GM19351 (cell line): Measurements from ENCODE around the gene CKMT2.
A peak's percentile ranks its signal among the peaks of the same experiment; 100 is the strongest.

Source experiments
- ATAC-seq: cut with Tn5 transposase; IDR thresholded peaks from one replicate; pipeline ENCODE4 v1.9.1; 2021; ENCODE audit warnings: mild to moderate bottlenecking, moderate library complexity; ENCODE audit not compliant: unreplicated experiment

CKMT2 gene

DNA sequence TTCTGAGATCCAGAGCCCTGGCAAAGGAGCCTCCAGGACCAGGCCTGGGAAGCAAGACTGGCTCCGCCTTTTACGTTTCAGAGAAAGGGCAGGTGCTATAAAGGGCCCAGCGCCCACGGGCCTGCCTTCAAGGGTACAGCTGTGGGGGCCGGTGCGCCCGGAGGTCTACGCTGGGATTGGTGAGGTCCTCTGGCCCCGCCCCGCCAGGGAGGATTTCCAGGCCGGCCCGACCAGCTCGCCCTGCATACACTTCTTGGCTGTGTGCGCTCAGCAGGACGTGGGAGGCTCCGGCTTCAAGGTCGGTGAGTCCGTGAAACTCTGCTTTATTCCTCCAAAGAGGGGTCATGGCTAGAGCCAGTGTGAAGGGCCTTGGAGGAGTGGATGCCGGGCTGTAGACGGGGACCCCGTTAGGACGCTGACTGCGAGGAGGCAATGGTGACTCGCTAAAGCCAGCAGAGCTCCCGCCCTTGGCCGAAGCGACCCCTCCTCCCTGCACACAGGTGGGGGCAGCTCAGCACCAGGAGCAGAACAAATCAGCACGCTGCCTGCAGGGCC lies at the start of gene CKMT2:
Gene CKMT2 (plus strand): TSS at position 243 of the 555 bp plus-strand sequence. CDS start 17,811 bp downstream, outside the sequence.
- ATAC-seq = no peak

DNA sequence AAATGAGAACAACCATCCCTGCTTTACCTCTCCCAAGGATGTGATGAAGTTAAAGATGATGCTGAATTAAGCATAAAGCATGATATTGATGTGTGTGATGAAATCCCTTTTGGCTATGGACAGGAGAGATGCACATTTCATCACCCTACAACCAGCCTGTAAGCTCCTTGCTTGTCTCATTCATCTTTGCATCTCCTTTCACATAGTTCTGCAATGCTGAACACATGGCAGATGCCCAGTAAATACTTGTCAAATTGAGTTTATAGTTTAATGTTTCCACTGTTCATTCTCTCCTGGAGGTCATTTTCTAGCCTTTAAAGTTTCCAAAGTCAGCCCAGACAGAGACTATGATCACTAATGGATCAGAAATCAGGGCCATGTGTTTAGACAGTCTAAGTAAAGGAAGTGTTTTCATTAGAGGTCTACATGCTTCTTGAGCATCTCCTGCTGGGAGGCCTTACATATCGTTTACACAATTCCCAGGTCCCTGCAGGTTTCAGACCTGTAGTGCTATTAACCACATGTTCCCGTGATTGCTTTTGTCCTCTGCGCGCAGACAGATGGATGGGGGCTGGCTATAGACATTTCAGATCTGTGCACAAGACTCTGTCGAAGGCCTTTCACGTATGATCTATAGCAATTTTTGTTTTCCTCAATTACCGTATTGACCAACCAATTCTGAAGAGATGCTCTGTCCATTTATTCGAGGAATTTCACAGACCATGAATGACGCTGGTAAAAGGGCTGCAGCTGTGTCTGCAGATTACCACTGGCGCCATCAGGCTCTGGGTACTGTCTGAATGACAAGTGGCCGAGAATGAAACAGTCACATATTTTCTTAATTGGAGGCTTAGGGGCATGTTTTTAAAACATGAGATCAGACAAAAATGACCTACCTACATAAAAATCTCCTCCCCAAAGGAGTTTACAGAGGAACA lies 49.0 kb upstream of the CKMT2 start:
- no peak for ATAC-seq

DNA sequence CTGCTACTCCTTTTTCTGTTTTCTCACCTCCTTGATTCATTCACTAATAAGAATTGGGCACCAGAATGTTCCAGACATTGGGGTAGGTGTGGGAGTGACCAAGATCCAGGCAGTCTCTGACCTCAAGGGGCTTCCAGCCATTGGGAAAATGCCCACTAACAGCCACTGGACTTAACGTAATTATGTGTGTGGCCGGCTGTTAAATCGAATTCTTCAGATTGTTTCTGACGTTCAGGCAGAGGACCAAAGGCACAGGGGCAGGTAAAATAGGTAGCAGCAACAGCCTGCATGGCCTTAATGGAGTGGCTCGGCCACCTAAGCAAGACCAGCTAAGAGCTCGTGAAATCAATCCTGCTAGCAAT lies 48.4 kb upstream of the CKMT2 start:
- no peak for ATAC-seq

DNA sequence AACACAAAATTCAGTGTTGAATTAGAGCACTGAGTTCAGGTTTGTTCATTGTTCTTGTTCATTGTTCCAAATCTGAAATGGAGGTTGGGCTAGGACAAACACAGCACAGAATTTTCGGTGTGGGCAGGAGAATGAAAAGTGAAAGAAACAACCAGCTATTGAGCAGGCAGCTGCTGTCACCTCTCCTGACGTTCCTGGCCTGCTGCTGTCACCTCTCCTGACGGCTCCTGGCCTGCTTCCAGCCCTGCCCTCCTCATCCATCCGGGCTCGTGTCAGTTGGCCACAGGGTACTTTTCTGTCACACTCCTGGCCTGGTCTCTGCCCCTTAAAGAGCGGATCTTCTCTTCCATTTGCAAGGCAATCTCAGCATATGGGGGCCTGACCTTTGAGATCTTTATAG lies 45.2 kb upstream of the CKMT2 start:
- ATAC-seq = no peak

DNA sequence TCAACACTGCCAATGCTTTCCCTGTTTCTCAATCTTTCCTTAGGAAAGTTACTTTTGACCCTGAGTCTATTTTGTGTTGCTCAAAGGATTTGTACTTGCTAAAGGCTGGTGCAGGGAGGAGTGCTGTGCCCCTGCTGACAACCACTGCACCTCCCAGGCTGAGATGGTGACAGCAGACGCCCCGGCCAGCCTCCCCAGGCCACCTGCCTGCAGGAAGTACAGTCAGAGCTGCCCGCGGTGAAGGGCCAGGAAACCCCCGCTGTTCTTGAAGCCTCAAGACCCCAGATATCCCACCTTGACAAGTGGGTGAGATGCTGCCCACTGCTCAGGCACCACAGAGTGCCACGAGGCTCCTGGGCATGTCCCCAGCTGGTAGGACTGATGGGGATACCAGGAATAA lies 44.2 kb upstream of the CKMT2 start:
- no peak for ATAC-seq

DNA sequence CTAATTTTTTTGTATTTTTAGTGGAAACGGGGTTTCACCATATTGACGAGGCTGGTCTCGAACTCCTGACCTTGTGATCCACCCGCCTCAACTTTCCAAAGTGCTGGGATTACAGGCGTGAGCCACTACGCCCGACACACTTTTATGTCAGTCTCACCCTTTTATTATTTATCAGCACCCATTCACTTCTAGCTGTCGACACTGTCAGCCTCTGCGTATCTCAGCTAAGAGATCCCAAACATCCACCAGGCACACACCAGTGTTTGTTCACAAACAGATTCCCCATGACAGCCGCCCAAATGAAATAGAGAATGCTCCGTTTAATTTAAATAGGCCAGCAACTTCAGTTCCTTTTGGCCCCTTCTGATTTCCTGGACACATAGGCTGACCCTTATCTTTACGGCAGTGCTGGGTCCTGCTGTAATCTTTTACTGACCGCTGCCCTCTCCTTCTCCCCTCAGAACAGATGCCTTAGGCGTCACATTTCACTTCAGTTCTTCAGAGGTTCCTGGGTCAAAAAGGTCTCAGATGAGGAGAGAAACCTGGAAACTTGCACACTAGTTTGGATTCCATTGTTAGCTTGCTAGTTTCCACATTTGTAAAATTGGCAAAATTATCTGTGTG lies 43.1 kb upstream of the CKMT2 start:
- no peak for ATAC-seq

DNA sequence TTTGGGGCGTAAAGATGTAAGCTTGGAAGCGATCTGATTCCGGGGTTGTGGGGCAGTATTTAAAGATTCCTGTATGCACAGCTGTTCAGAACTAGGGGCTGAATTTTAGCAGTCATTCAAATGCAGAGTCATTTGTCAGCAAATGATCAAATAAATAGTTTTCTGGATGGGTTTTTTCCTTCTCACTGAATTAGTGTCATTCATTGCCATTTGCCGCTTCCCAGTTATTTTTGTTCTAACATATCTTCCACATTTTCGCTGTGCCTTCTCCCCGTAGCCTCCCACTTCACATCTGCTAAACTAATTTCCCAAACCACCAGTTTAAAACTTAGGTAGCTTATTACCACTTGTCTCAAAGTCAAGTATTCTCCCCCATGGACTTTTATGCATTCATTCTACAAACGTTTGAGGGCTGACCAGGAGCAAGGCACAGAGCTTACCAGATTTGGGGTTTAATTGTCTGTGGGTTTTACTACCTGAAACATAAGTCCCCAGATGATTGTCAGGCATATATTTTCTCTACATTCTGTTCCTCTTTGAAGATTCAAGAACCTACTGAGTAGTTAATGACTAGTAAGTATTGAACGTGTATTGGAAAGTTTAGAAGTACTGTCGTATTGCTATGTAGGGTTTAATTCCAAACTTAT lies 41.3 kb upstream of the CKMT2 start:
- ATAC-seq = no peak

DNA sequence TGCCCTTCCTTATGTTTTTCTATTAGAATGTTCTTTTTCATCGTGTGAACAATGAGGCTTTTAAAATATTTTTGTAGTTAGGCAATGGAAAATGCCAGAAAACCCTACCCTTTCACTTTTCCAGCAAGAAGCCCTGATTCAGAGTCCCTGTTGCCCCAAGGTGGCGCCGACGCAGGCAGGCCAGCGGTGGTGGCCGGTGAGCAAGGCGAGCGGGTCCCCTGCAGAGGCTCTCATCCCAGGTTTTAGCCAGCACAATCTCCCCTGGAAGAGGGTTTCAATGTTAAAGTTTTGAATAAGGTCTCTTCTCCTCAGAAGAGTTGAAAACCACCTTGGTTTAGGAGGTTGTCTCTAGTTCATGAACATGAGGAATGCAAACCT lies 40.8 kb upstream of the CKMT2 start:
- ATAC-seq = no peak

DNA sequence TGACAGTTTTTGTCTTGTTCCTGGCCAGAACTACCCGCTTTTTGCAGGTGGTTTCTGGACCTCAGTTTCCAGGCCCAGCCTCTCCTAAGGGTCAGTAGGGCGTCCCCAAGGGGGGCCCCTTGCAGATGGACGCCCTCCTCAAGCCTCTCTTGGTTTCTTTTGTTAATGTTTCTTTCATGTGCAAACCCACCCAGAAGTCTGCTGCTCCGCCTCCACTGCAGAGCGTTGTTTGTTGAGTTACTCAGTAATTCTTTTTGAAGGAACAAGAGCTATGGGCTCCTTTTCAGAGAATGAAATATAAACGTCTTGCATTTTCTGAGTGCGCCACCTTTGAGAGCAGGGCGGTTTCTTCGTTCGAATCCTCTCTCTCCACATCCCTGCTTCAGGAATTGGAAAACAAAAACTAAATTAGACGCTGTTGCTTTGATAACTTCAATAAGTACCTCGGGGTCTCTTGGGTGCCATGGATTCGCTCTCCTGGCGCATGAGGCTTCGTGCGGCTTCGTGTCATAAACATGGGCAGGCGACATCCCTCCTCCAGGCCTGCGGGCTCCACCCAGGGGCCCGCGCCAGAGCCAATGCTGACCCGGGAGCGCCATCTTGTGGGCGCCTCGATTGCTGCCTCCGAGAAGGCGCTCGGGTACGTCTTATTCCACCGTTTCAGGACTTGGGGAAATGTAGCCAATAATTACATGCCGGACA lies 38.3 kb upstream of the CKMT2 start:
- ATAC-seq = peak; percentile 98

DNA sequence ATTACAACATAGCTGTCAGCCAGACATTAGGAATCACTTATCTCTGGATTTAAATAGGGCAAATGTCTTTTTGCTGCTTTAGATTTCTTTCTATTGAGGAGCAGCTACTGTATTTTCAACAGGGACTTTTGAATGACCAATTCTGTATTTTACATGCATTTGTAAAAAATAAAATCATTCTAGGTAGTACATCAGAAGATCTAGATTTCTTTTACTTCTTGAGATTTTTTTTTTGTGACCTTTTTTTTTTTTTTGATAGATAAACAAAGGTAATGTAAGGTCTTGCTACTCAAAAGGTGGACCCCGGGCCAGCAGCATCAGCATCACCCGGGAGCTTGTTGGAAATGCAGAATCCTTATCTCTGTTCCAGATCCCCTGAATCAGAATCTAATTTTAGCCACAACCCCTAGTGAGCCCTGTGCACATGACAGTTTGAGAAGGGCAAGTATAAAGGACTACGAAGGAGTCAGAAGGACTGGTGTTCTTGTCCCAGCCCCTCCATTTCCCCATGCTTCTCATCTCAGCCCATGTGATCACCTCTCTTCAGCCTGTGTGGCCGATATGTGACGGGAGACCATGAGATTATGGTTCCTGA lies 37.7 kb upstream of the CKMT2 start:
- no peak for ATAC-seq

DNA sequence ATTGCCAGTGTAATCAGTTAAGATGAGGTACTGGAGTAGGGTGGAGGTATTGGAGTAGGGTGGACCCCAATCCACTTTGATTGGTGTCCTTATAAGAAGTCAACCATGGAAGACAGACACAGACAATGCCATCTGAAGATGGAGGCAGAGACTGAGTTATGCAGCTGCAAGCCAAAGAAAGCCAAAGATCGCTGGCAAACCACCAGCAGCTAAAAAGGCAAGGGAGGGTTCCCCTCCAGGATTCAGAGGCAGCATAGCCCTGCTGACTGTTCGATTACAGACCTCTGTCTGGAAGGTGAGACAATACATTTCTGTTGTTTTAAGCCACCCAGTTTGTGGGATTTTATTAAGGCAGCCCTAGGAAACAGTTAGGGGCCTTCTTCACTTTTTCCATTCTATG lies 30.5 kb upstream of the CKMT2 start:
- no peak for ATAC-seq

DNA sequence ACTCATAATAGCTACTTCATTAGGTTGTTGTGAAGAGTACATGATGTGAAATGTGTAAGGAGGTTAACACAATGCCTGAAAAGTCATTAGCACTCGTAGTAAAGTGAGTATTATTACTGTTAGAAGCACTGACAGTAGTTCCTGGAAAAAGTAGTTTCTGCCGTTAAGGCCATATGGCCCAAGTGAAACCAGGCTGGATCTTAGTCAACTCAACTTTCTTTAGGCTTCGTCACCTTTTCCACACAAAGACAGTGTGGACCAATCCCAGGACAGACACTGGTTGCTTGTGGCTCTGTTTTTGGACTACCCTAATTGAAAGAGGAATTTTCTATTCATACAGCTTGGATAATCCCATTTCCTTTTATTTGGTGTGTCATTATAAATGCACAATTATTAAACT lies 29.4 kb upstream of the CKMT2 start:
- no peak for ATAC-seq

DNA sequence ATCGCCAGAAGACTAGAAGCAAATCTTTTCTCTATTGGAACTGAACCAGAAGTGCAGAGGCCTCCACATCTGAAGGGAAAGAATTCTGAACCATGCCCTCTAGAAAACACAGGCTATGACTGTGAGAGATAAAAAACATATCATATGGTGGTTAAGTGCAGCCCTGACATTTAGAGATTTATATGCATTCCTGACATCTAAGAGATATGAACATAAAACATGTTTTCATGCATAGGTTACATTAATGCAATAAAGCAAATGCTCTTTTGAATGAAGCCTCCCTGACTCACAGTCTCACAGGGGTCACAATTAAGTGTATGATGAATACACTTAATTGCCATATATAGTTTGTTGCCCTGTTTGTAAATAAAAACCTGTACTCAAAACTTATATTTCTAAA lies 28.9 kb upstream of the CKMT2 start:
- ATAC-seq = no peak

DNA sequence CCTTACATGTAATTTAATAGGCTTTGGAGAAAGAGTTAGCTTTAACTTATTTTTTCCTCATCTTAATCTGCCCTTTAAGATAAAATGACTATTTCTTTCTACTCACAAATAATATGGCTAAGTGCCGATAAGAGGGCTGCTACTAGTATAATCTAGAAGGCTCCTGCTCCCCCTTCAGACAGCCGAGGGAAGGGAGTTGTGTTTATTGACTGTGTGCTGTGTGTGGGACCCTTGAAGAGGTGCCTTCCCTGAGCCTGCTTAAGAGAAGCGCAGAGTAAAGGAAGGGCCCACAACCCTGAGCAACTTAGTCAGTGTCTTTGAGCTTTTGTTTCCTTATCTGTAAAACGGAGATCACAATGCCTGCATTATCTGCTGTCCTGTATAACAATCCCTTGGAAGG lies 28.1 kb upstream of the CKMT2 start:
- ATAC-seq = no peak

DNA sequence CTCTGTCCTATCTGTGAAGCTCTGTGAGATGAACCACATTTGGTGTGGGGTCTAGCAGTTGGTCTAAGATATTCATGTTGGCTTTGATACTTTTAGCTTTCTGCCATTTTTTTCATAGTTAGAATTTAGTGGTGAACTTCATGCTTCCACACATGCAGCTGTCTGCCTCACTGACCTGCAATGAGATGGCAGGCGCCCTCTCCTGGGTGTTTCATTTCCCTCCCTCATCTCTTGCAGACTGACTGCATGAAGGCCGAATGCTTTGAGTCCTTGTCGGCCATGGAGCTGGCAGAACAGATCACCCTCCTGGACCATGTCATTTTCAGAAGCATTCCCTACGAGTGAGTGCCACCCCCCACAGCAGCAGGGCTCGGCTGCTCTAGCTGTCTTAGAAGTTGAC lies 26.1 kb upstream of the CKMT2 start:
- ATAC-seq = no peak

DNA sequence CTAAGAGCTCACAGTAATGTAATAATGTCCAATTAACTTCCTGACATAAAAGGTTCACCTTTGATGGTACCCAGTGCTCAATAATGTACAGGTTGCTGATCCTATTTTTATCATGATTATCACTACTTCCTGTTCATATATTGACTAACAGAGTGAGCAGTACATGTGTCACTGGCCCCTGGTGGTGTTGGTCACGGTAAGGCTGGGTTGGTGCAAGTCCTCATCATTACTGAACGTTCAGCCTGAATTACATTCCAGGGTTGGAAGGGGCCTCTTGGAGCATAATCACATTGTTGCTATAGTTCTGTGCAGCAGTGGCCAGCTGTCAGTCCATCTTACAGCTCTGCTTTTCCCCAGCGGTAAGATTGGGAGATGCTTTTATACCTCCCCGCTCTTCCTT lies 24.2 kb upstream of the CKMT2 start:
- no peak for ATAC-seq

DNA sequence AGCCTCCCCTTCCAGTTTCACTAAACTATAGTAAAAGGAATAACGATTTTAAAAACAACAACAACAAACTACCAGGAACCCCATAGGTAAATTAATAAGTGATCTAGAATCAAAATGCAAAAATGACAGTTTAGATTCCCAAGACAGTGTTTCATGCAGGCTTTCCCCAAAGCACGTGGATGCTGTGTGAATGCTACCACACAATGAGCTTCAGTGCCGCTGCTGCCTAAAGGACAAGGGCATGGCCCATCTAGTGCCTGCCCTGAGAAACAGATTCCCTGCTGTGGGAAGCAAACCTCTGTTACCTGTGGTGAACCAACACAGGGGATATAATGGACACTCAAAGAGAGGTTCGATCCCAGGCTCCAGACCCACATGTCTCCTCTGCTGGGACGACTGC lies 23.7 kb upstream of the CKMT2 start:
- ATAC-seq = no peak

DNA sequence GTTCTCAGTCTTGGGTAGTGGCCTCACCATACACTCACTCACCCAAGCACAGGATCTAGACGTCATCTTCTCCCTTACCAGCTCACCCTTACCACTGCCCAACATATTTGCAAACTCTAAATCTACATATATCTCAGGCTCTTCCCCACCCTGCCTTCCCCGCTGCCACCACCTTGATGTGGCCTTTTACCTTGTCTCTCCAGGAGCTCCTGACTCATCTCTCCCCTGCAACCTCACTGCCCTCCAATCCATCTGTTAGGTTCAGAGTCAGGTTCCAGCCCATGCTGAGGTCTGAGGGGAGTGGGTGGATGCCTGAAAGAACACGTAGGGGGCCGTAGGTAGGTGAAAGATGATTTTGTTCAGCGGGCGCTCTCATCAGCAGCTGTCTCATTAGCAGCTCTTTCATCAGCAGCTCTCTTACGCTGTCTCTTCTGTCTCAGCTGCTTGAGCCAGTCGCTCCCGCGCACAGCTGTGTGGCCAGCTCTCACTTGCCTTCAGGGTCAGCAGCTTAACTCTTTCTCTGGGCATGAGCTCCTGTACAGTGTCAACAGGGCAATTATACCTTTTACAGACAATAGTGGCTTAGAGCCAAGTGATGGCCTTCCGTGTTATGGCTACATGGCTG lies 23.1 kb upstream of the CKMT2 start:
- no peak for ATAC-seq

DNA sequence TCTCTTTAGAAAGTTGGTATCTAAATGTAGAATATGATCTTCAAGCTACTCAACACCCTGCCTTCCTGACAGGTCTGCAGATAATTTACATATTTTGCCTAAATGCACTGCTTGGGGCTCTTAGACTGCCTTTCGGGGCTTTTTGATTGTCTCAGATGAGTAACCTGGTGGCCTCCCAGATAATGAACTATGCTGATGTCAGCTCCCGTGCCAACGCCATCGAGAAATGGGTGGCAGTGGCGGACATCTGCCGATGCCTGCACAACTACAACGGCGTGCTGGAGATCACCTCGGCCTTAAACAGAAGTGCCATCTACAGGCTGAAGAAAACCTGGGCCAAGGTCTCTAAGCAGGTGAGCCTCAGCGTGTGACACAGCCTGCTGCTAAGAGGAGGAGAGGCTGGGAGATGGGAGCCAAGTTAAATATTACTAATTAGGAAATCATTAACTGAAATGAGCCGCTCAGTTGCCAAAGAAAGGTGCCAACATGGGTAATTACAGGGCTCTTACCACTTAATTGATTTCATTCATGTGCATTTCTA lies 20.8 kb upstream of the CKMT2 start:
- ATAC-seq = peak; percentile 54

DNA sequence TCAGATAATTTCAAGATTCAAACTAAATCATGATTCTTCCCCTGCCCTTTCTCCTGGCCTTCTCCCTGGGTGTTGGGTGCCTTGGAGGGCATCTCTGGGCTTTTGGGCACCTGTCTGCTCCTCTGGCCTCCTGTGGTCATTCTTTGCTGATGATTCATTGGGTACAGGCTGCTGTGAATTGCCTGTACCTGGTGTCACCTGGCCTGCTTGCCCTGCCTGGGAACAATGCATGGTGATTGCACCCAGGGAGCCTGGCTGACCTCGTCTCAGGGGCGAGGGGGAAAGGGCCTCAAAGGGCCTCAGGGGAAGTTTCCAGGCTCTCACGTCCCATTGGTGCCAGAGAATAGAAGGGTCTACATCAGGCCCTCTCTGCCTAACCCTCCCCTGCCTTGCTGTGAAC lies 20.1 kb upstream of the CKMT2 start:
- ATAC-seq = no peak
